WTC11 (cell line): ENCODE measurements around the gene SCYL3. TPM values are rescaled to one million over a fixed set of nuclear protein-coding genes. Genes with fewer than 3 reads are reported as not detected.

Experiments used
- ATAC-seq: fragments of 200-7000 bp; cut with Tn5 transposase; 2 replicates; pipeline ENCODE4 v1.10.0; 2021; ENCODE audit warnings: mild to moderate bottlenecking, moderate library complexity
- CTCF ChIA-PET: fragments of 300-600 bp; sonication (Branson Sonifier 250); formaldehyde crosslinking; loops from one replicate; lab custom pipeline; 2021; ENCODE audit warnings: antibody characterized with exemption; lab: Charles Lee
- POLR2A ChIA-PET: fragments of 350-600 bp; sonication (Branson Sonifier 250); formaldehyde crosslinking; loops from one replicate; lab custom pipeline; 2021; ENCODE audit warnings: antibody characterized with exemption; lab: Charles Lee
- DNase-seq: peaks from one replicate; pipeline ENCODE4 v3.0.0; 2021; ENCODE audit warnings: low spot score
- H3K27ac Mint-ChIP-seq: 2 replicates; pipeline ENCODE4 v1.8.0; 2021; ENCODE audit warnings: mixed read lengths
- H3K27me3 Mint-ChIP-seq: 2 replicates; pipeline ENCODE4 v1.8.0; 2021; ENCODE audit warnings: low read depth, mild to moderate bottlenecking, moderate library complexity, mixed read lengths
- H3K36me3 Mint-ChIP-seq: 2 replicates; pipeline ENCODE4 v1.8.0; 2021; ENCODE audit warnings: mixed read lengths
- H3K4me1 Mint-ChIP-seq: 2 replicates; pipeline ENCODE4 v1.8.0; 2022; ENCODE audit warnings: mixed read lengths
- H3K4me3 Mint-ChIP-seq: 2 replicates; pipeline ENCODE4 v1.8.0; 2021; ENCODE audit warnings: mild to moderate bottlenecking, moderate library complexity, mixed read lengths
- H3K9me3 Mint-ChIP-seq: 2 replicates; pipeline ENCODE4 v1.8.0; 2021; ENCODE audit warnings: mixed read lengths
- AFF4 ChIP-seq: sonication (generic); formaldehyde crosslinking; IDR thresholded peaks from 2 replicates; pipeline ENCODE4 v1.8.1; 2023; ENCODE audit warnings: mild to moderate bottlenecking, missing genetic modification reagents, borderline replicate concordance
- ATF3 ChIP-seq: sonication (generic); formaldehyde crosslinking; conservative IDR thresholded peaks from 2 replicates; pipeline ENCODE4 v1.8.1; 2022; ENCODE audit warnings: mild to moderate bottlenecking, missing genetic modification reagents
- CREB1 ChIP-seq: sonication (generic); formaldehyde crosslinking; IDR thresholded peaks from 2 replicates; pipeline ENCODE4 v1.8.0; 2023; ENCODE audit warnings: mild to moderate bottlenecking, missing genetic modification reagents
- ETV6 ChIP-seq: sonication (generic); formaldehyde crosslinking; IDR thresholded peaks from 2 replicates; pipeline ENCODE4 v1.8.1; 2022; ENCODE audit warnings: mild to moderate bottlenecking, missing genetic modification reagents
- FOXP1 ChIP-seq: sonication (generic); formaldehyde crosslinking; IDR thresholded peaks from 2 replicates; pipeline ENCODE4 v1.8.0; 2022; ENCODE audit warnings: missing genetic modification reagents, mild to moderate bottlenecking, moderate library complexity, borderline replicate concordance
- FOXP4 ChIP-seq: sonication (generic); formaldehyde crosslinking; IDR thresholded peaks from 2 replicates; pipeline ENCODE4 v1.8.0; 2022; ENCODE audit warnings: mild to moderate bottlenecking, missing genetic modification reagents
- GABPB1 ChIP-seq: sonication (generic); formaldehyde crosslinking; IDR thresholded peaks from 2 replicates; pipeline ENCODE4 v1.8.1; 2023; ENCODE audit warnings: mild to moderate bottlenecking, missing genetic modification reagents
- GTF2I ChIP-seq: fragments of 250-450 bp; sonication (Bioruptor Pico); conservative IDR thresholded peaks from 2 replicates; pipeline ENCODE4 v1.4.0; 2021; ENCODE audit warnings: mild to moderate bottlenecking
- JAZF1 ChIP-seq: fragments of 250-450 bp; sonication (Bioruptor Pico); IDR thresholded peaks from 2 replicates; pipeline ENCODE4 v1.9.0; 2021; ENCODE audit warnings: moderate library complexity, mild to moderate bottlenecking, inconsistent platforms
- JUN ChIP-seq: sonication (generic); formaldehyde crosslinking; IDR thresholded peaks from 2 replicates; pipeline ENCODE4 v1.8.0; 2023; ENCODE audit warnings: mild to moderate bottlenecking, missing genetic modification reagents
- NFE2L1 ChIP-seq: sonication (generic); formaldehyde crosslinking; IDR thresholded peaks from 2 replicates; pipeline ENCODE4 v1.8.1; 2023; ENCODE audit warnings: missing genetic modification reagents
- NFYB ChIP-seq: sonication (generic); formaldehyde crosslinking; conservative IDR thresholded peaks from 2 replicates; pipeline ENCODE4 v1.8.0; 2022; ENCODE audit warnings: low read depth, missing genetic modification reagents
- NR1H2 ChIP-seq: sonication (generic); formaldehyde crosslinking; IDR thresholded peaks from 2 replicates; pipeline ENCODE4 v1.9.0; 2021; ENCODE audit warnings: mild to moderate bottlenecking, moderate library complexity, missing genetic modification reagents
- NR2C2 ChIP-seq: sonication (generic); formaldehyde crosslinking; IDR thresholded peaks from 2 replicates; pipeline ENCODE4 v1.8.0; 2022; ENCODE audit warnings: mild to moderate bottlenecking, missing genetic modification reagents
- OVOL2 ChIP-seq: fragments of 250-450 bp; sonication (Bioruptor Pico); IDR thresholded peaks from 2 replicates; pipeline ENCODE4 v1.9.0; 2021; ENCODE audit warnings: mild to moderate bottlenecking, borderline replicate concordance
- RORB ChIP-seq: fragments of 250-450 bp; sonication (Bioruptor Pico); IDR thresholded peaks from 2 replicates; pipeline ENCODE4 v1.9.0; 2021; ENCODE audit warnings: mild to moderate bottlenecking
- SMAD3 ChIP-seq: sonication (generic); formaldehyde crosslinking; IDR thresholded peaks from 2 replicates; pipeline ENCODE4 v1.8.0; 2022; ENCODE audit warnings: missing genetic modification reagents, mild to moderate bottlenecking, borderline replicate concordance
- USF2 ChIP-seq: sonication (generic); formaldehyde crosslinking; IDR thresholded peaks from 2 replicates; pipeline ENCODE4 v1.8.1; 2023; ENCODE audit warnings: mild to moderate bottlenecking, missing genetic modification reagents, moderate library complexity
- ZBTB21 ChIP-seq: sonication (generic); formaldehyde crosslinking; IDR thresholded peaks from 2 replicates; pipeline ENCODE4 v1.8.1; 2023; ENCODE audit warnings: mild to moderate bottlenecking, missing genetic modification reagents, borderline replicate concordance
- ZNF232 ChIP-seq: sonication (generic); formaldehyde crosslinking; IDR thresholded peaks from 2 replicates; pipeline ENCODE4 v1.8.0; 2022; ENCODE audit warnings: mild to moderate bottlenecking, missing genetic modification reagents
- ZNF263 ChIP-seq: sonication (generic); formaldehyde crosslinking; IDR thresholded peaks from 2 replicates; pipeline ENCODE4 v1.8.1; 2022; ENCODE audit warnings: low read depth, mild to moderate bottlenecking, moderate library complexity, missing genetic modification reagents
- ZNF416 ChIP-seq: fragments of 250-450 bp; sonication (Bioruptor Pico); IDR thresholded peaks from 2 replicates; pipeline ENCODE4 v1.9.0; 2021; ENCODE audit warnings: mild to moderate bottlenecking, inconsistent platforms
- total RNA-seq: library from RNA; stranded (reverse); gene quantifications from 3 replicates; pipeline ENCODE4 v1.2.3, GENCODE V29; 2021
- TF ChIP-seq, protein P1 (sequence below): fragments of 250-450 bp; sonication (Bioruptor Pico); IDR thresholded peaks from 2 replicates; pipeline ENCODE4 v2.1.2; 2022; ENCODE audit warnings: mild to moderate bottlenecking, moderate library complexity
- TF ChIP-seq, protein P2 (sequence below): sonication (generic); formaldehyde crosslinking; conservative IDR thresholded peaks from 2 replicates; pipeline ENCODE4 v1.8.1; 2023; ENCODE audit warnings: mild to moderate bottlenecking, low read depth, missing genetic modification reagents, moderate library complexity

SCYL3 gene
- total RNA-seq, 1 experiment from 2014 or later, result 5.3 TPM

DNA sequence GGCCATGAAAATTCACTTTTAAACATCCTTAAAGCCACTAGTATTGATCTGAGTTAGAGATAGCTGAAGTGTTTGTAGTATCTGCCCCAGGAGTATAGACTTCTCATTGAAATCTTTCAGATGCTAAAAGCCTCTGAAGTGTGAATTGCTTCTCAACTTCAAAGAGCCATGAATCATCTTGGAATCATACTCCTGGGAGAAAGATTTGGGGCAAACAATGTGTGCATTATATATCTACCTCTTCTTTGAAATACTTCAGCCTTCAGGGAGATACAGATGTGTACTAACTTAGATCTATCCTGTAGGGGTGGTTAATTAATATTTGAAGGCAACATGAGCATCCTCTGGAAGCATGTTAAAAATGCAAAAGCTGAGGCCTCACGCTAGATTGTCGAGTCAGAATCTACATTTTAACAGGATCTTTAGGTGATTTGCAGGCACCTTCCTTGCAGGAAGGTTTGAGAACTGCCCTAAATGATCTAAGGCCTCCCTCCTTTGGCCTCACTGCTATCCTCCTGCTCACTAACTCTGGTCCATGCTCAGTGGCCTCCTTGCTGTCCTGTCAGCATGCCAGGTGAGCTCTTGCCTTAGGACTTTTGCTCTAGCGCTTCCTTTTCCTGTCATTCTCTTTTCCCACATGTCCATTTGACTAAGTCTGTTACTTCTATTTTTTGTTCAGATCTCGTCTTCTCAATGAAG lies 6.0 kb upstream of the SCYL3 start:
- Mint-ChIP-seq H3K27ac (no peak overlapping the region), H3K4me3 (no peak overlapping the region), H3K36me3 (no peaks in the 10 kb centered on the region), H3K27me3 (no peaks in the 10 kb centered on the region), H3K4me1 (peaks cover 37% of the 10 kb centered on the region), H3K9me3 (no peaks in the 10 kb centered on the region)
- CTCF ChIA-PET, result no interaction called here
- DNase-seq (no peak), ATAC-seq (no peak)
- TF ChIP-seq ZNF232 (CRISPR knock-in tag) (no peak), ZBTB21 (no peak), CREB1 (CRISPR knock-in tag) (no peak), ETV6 (no peak), RORB (CRISPR knock-in tag) (no peak), GTF2I (CRISPR knock-in tag) (no peak), SMAD3 (CRISPR knock-in tag) (no peak), USF2 (CRISPR knock-in tag) (no peak), NR2C2 (CRISPR knock-in tag) (no peak), ZNF263 (CRISPR knock-in tag) (no peak), FOXP1 (CRISPR knock-in tag) (no peak), JUN (no peak), NR1H2 (CRISPR knock-in tag) (no peak), FOXP4 (CRISPR knock-in tag) (no peak)
- TF ChIP-seq, protein P1, sequence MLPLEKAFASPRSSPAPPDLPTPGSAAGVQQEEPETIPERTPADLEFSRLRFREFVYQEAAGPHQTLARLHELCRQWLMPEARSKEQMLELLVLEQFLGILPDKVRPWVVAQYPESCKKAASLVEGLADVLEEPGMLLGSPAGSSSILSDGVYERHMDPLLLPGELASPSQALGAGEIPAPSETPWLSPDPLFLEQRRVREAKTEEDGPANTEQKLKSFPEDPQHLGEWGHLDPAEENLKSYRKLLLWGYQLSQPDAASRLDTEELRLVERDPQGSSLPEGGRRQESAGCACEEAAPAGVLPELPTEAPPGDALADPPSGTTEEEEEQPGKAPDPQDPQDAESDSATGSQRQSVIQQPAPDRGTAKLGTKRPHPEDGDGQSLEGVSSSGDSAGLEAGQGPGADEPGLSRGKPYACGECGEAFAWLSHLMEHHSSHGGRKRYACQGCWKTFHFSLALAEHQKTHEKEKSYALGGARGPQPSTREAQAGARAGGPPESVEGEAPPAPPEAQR, result no peak
- TF ChIP-seq, protein P2, sequence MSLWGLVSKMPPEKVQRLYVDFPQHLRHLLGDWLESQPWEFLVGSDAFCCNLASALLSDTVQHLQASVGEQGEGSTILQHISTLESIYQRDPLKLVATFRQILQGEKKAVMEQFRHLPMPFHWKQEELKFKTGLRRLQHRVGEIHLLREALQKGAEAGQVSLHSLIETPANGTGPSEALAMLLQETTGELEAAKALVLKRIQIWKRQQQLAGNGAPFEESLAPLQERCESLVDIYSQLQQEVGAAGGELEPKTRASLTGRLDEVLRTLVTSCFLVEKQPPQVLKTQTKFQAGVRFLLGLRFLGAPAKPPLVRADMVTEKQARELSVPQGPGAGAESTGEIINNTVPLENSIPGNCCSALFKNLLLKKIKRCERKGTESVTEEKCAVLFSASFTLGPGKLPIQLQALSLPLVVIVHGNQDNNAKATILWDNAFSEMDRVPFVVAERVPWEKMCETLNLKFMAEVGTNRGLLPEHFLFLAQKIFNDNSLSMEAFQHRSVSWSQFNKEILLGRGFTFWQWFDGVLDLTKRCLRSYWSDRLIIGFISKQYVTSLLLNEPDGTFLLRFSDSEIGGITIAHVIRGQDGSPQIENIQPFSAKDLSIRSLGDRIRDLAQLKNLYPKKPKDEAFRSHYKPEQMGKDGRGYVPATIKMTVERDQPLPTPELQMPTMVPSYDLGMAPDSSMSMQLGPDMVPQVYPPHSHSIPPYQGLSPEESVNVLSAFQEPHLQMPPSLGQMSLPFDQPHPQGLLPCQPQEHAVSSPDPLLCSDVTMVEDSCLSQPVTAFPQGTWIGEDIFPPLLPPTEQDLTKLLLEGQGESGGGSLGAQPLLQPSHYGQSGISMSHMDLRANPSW, result no peak
- POLR2A ChIA-PET, result no interaction called here

GRCh38 chr1:169896013-169896412 lies 2.3 kb upstream of the SCYL3 start:
- Mint-ChIP-seq H3K9me3 (no peaks in the 10 kb centered on the region), H3K36me3 (no peaks in the 10 kb centered on the region), H3K4me3 (no peak overlapping the region), H3K27me3 (no peaks in the 10 kb centered on the region), H3K27ac (no peak overlapping the region), H3K4me1 (peaks cover 57% of the 10 kb centered on the region)
- ChIA-PET POLR2A (no interaction called here), CTCF (no interaction called here)
- ATAC-seq, result no peak
- no peak for DNase-seq
- TF ChIP-seq ZBTB21, result no peak
- TF ChIP-seq OVOL2, result no peak
- no peak for TF ChIP-seq NFE2L1 (CRISPR knock-in tag)
- no peak for TF ChIP-seq CREB1 (CRISPR knock-in tag)
- no peak for TF ChIP-seq JUN
- no peak for TF ChIP-seq GABPB1 (CRISPR knock-in tag)
- no peak for TF ChIP-seq ATF3 (CRISPR knock-in tag)
- no peak for TF ChIP-seq NFYB (CRISPR knock-in tag)
- TF ChIP-seq AFF4 (CRISPR knock-in tag), result no peak
- no peak for TF ChIP-seq JAZF1 (CRISPR knock-in tag)
- TF ChIP-seq ZNF416 (CRISPR knock-in tag), result no peak
- TF ChIP-seq, all 79 proteins: peak for 0
